ENCODE results near the gene TMEM186. TPM values are rescaled to one million over a fixed set of nuclear protein-coding genes. Genes with fewer than 3 reads are reported as not detected.

Gene TMEM186
- total RNA-seq, 1 experiment from 2014 or later = 9.8 TPM

Other genes starting within 250 kb of the TMEM186 start
- not detected in 2 replicates for gene TMEM114, start 207.1 kb downstream of the TMEM186 start, total RNA-seq (2014; rRNA removed; shearing (Covaris generic))
- gene METTL22, start 175.9 kb downstream of the TMEM186 start, total RNA-seq (2014; rRNA removed; shearing (Covaris generic)) = 23.3 and 25.2 TPM in 2 replicates
- 0.52 and 0.59 TPM in 2 replicates for gene ABAT, start 123.0 kb downstream of the TMEM186 start, total RNA-seq (2014; rRNA removed; shearing (Covaris generic))
- 40.1 and 48.9 TPM in 2 replicates for gene PMM2, start 200 bp upstream of the TMEM186 start, total RNA-seq (2014; rRNA removed; shearing (Covaris generic))
- 33.0 and 40.4 TPM in 2 replicates for gene CARHSP1, start 71.4 kb upstream of the TMEM186 start, total RNA-seq (2014; rRNA removed; shearing (Covaris generic))
- 0.10 TPM in 1 of 2 replicates, not detected in the other for gene LITAFD, start 84.7 kb upstream of the TMEM186 start, total RNA-seq (2014; rRNA removed; shearing (Covaris generic))
- gene USP7, start 166.3 kb upstream of the TMEM186 start, total RNA-seq (2014; rRNA removed; shearing (Covaris generic)) = 68.2 and 76.9 TPM in 2 replicates